Smooth muscle cell (in vitro differentiated cells): Measurements from ENCODE around the gene CDKL1. TPM values are rescaled to one million over a fixed set of nuclear protein-coding genes. Genes with fewer than 3 reads are reported as not detected.

Experiments used
- DNase-seq: peaks from one replicate; lab custom pipeline; 2025; ENCODE audit not compliant: unreplicated experiment; lab: John Stamatoyannopoulos, UW
- H2AFZ ChIP-seq: fragments of 200-600 bp; sonication (generic); 2 replicates; pipeline ENCODE4 v1.6.0; 2016; ENCODE audit warnings: antibody characterized with exemption, low read depth, mild to moderate bottlenecking
- H3F3A ChIP-seq: fragments of 200-600 bp; sonication (generic); 2 replicates; pipeline ENCODE4 v1.6.0; 2017; ENCODE audit warnings: antibody characterized with exemption, low read depth
- H3K27ac ChIP-seq: fragments of 200-600 bp; sonication (generic); 2 replicates; pipeline ENCODE4 v1.5.1; 2016; ENCODE audit warnings: low read depth, mild to moderate bottlenecking
- H3K27me3 ChIP-seq: fragments of 200-600 bp; sonication (generic); 2 replicates; pipeline ENCODE4 v1.6.1; 2016; ENCODE audit warnings: low read depth, mild to moderate bottlenecking
- H3K36me3 ChIP-seq: fragments of 200-600 bp; sonication (generic); 2 replicates; pipeline ENCODE4 v1.5.1; 2016; ENCODE audit warnings: low read depth
- H3K4me1 ChIP-seq: fragments of 200-600 bp; sonication (generic); 2 replicates; pipeline ENCODE4 v1.5.1; 2016; ENCODE audit warnings: low read depth
- H3K4me2 ChIP-seq: fragments of 200-600 bp; sonication (generic); 2 replicates; pipeline ENCODE4 v1.6.0; 2016; ENCODE audit warnings: mild to moderate bottlenecking
- H3K4me3 ChIP-seq: fragments of 200-600 bp; sonication (generic); 2 replicates; pipeline ENCODE4 v1.5.1; 2016; ENCODE audit warnings: mild to moderate bottlenecking
- H3K79me2 ChIP-seq: fragments of 200-600 bp; sonication (generic); 2 replicates; pipeline ENCODE4 v1.6.0; 2016; ENCODE audit warnings: low read depth, mild to moderate bottlenecking
- H3K9ac ChIP-seq: fragments of 200-600 bp; sonication (generic); 2 replicates; pipeline ENCODE4 v1.6.0; 2016; ENCODE audit warnings: low read depth
- H3K9me3 ChIP-seq: fragments of 200-600 bp; sonication (generic); replicated peaks from 2 replicates; pipeline ENCODE4 v1.5.1; 2016; ENCODE audit warnings: low read depth
- H4K20me1 ChIP-seq: fragments of 200-600 bp; sonication (generic); 2 replicates; pipeline ENCODE4 v1.6.0; 2016; ENCODE audit warnings: low read depth
- WGBS: methylation state at CpG from one replicate; pipeline ENCODE4 v1.1.7; 2016; ENCODE audit warnings: low lambda C conversion rate; 5-methylcytosine and 5-hydroxymethylcytosine counted together
- polyA plus RNA-seq: library from polyadenylated mRNA; unstranded; fragments of >200 nt; fragmentation: Nextera tagmentation; extraction: Ambion mirVana; gene quantifications from 2 replicates; pipeline ENCODE4 v1.2.1, GENCODE V29; 2016
- total RNA-seq: library from RNA; depleted of rRNA; stranded (reverse); fragments of >200 nt; gene quantifications from 2 replicates; pipeline ENCODE4 v1.2.3, GENCODE V29; 2014
- TF ChIP-seq, protein P1 (sequence below): fragments of 200-600 bp; sonication (generic); IDR thresholded peaks from 2 replicates; pipeline ENCODE4 v1.5.1; 2017; ENCODE audit warnings: borderline replicate concordance, mild to moderate bottlenecking, antibody characterized with exemption; ENCODE audit not compliant: insufficient read depth, poor library complexity, severe bottlenecking

CDKL1 gene
- total and polyA plus RNA-seq, 2 experiments from 2014 or later = 1.6 to 4.9 TPM

DNA sequence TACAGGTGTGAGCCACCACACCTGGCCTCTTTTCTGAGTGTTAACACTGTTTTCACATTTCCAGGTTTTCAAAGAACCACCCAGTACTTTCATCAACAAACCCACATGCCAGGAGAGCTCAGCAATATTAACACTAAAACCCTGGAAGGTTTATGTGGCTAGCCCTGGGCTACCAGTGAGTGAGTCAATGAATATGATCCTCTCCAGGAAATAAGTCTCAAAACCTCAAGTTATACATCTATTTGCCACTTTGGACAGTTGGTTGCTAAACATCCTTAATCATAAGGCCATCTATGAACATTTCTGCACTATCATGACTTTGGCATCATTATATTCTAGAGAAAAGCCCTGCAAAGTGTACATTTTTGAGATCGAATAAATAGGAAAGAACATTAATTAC is 6.3 kb upstream of the CDKL1 start:
- no peak overlapping the region for H2AFZ ChIP-seq
- H3K4me2 ChIP-seq = no peak overlapping the region
- H3K27ac ChIP-seq = peak overlapping the region; percentile 39
- no peaks in the 10 kb centered on the region for H3K79me2 ChIP-seq
- no peaks in the 10 kb centered on the region for H4K20me1 ChIP-seq
- no peaks in the 10 kb centered on the region for H3K4me1 ChIP-seq
- H3K27me3 ChIP-seq = no peaks in the 10 kb centered on the region
- H3K9ac ChIP-seq = no peak overlapping the region
- DNase-seq = no peak
- no peaks in the 10 kb centered on the region for H3K36me3 ChIP-seq
- TF ChIP-seq, protein P1, sequence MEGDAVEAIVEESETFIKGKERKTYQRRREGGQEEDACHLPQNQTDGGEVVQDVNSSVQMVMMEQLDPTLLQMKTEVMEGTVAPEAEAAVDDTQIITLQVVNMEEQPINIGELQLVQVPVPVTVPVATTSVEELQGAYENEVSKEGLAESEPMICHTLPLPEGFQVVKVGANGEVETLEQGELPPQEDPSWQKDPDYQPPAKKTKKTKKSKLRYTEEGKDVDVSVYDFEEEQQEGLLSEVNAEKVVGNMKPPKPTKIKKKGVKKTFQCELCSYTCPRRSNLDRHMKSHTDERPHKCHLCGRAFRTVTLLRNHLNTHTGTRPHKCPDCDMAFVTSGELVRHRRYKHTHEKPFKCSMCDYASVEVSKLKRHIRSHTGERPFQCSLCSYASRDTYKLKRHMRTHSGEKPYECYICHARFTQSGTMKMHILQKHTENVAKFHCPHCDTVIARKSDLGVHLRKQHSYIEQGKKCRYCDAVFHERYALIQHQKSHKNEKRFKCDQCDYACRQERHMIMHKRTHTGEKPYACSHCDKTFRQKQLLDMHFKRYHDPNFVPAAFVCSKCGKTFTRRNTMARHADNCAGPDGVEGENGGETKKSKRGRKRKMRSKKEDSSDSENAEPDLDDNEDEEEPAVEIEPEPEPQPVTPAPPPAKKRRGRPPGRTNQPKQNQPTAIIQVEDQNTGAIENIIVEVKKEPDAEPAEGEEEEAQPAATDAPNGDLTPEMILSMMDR = no peak
- H3K9me3 ChIP-seq = no peaks in the 10 kb centered on the region
- H3F3A ChIP-seq = peaks cover 9% of the 10 kb centered on the region
- WGBS = 81% methylated on average over 1 of the region's 1 CpG
- no peak overlapping the region for H3K4me3 ChIP-seq

DNA sequence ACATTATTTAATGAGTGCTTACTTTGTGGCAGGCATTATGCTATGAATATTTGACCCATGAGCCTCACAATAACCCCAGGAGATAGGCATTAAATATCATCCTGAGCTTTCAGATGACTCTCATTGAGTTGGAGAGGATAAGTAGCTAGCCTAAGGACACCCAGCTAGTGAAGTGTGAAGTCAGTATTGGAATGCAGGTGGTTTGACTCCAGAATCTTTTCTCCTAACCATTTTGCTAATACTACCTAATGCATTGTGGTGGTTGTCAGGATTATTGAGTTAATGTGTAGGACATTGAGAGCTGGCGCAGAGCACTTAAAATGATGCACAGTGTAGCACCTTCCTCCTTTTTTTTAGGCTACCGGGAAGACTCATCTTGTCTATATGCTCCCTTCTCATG is 3.8 kb upstream of the CDKL1 start:
- Histone ChIP-seq H3K36me3 (no peaks in the 10 kb centered on the region), H3K79me2 (no peaks in the 10 kb centered on the region), H3K4me2 (no peak overlapping the region), H3F3A (peaks cover 9% of the 10 kb centered on the region), H3K9me3 (no peaks in the 10 kb centered on the region), H2AFZ (no peak overlapping the region), H3K4me1 (no peaks in the 10 kb centered on the region), H3K4me3 (no peak overlapping the region), H3K27me3 (no peaks in the 10 kb centered on the region), H3K27ac (no peak overlapping the region), H4K20me1 (no peaks in the 10 kb centered on the region), H3K9ac (no peak overlapping the region)
- WGBS = 98% methylated on average over 2 of the region's 2 CpGs
- TF ChIP-seq, protein P1 = no peak
- DNase-seq = no peak

DNA sequence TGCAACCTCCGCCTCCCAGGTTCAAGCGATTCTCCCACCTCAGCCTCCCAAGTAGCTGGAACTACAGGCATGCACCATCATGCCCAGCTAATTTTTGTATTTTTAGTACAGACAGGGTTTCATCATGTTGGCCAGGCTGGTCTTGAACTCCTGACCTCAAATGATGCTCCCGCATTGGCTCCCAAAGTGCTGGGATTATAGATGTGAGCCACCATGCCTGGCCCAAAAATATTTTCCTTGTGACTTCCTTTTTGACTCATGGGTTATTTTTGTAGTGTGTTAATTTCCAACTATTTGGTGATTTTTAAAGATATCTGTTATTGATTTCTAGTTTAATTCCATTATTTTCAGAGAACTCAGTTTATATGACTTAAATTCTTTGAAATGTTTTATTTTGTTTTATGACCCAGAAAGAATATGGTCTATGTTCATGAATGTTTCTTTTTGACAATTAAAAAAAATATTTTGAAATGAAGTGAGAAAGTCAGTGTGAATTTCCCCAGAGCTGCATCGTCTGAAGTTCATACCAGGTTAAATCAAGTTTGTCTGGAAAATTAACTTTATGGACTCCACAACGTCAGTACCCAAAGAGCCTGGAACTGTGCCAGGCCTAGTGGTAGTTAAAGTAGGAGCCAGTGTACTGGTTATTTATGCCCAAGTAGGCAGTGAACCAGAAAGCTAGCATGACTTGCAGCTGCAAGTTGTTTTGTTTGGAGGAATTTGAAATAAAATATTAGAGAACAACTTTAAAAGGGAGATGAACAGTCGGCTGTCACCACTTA is 2.8 kb upstream of the CDKL1 start:
- H3K36me3 ChIP-seq = no peaks in the 10 kb centered on the region
- no peaks in the 10 kb centered on the region for H3K9me3 ChIP-seq
- H3K27me3 ChIP-seq = no peaks in the 10 kb centered on the region
- H4K20me1 ChIP-seq = no peaks in the 10 kb centered on the region
- peaks cover 6% of the 10 kb centered on the region for H3F3A ChIP-seq
- 81% methylated on average over 6 of the region's 6 CpGs for WGBS
- H3K4me1 ChIP-seq = no peaks in the 10 kb centered on the region
- H3K79me2 ChIP-seq = no peaks in the 10 kb centered on the region
- H3K27ac ChIP-seq = no peak overlapping the region
- H3K4me3 ChIP-seq = no peak overlapping the region
- no peak overlapping the region for H2AFZ ChIP-seq
- H3K4me2 ChIP-seq = no peak overlapping the region
- TF ChIP-seq, protein P1 = no peak
- no peak for DNase-seq
- no peak overlapping the region for H3K9ac ChIP-seq

DNA sequence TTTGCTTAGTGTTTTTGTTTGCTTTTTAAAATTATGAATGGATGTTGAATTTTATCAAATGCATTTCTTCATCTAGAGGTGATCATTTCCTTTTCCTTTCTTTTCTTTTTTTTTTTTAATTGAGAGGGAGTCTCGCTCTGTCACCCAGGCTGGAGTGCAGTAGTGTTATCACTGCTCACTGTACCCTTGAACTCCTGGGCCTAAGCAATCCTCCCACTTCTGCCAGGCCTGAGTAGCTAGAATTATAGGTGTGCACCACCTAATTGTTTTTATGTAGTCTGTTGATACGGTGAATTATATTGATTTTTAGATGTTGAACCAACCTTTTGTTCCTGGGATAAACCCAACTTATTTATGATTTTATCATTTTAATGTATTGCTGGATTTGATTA is 1.5 kb upstream of the CDKL1 start:
- no peaks in the 10 kb centered on the region for H3K36me3 ChIP-seq
- no peaks in the 10 kb centered on the region for H3F3A ChIP-seq
- H3K9ac ChIP-seq = no peak overlapping the region
- H3K4me3 ChIP-seq = no peak overlapping the region
- H3K9me3 ChIP-seq = no peaks in the 10 kb centered on the region
- peak overlapping the region; percentile 99 for H3K4me2 ChIP-seq
- no peak for DNase-seq
- no peaks in the 10 kb centered on the region for H3K79me2 ChIP-seq
- no peaks in the 10 kb centered on the region for H3K4me1 ChIP-seq
- TF ChIP-seq, protein P1 = no peak
- no peak overlapping the region for H2AFZ ChIP-seq
- WGBS = 95% methylated on average over 2 of the region's 2 CpGs
- H3K27ac ChIP-seq = no peak overlapping the region
- no peaks in the 10 kb centered on the region for H3K27me3 ChIP-seq
- no peaks in the 10 kb centered on the region for H4K20me1 ChIP-seq
